H1 (cell line): ENCODE results near the gene FAM131C. TPM values are rescaled to one million over a fixed set of nuclear protein-coding genes. Genes with fewer than 3 reads are reported as not detected.

ENCODE experiments used
- CTCF ChIA-PET: fragments of 300-600 bp; sonication (Branson Sonifier 250); formaldehyde crosslinking; loops from one replicate; lab custom pipeline; 2021; ENCODE audit not compliant: partially characterized antibody; lab: Charles Lee
- POLR2A ChIA-PET: fragments of 300-600 bp; sonication (Branson Sonifier 250); formaldehyde crosslinking; loops from one replicate; lab custom pipeline; 2021; ENCODE audit warnings: inconsistent platforms; ENCODE audit not compliant: partially characterized antibody; lab: Charles Lee
- DNase-seq, 2 experiments: peaks; one replicate each; pipeline versions ENCODE4 v3.0.0 to v3.0.0-alpha.2; 2010 to 2022; ENCODE audit warnings: low spot score in 2 of 2, low read depth in 1 of 2, mixed read lengths in 1 of 2
- FAIRE-seq: peaks from 2 replicates; lab custom pipeline; 2011; peaks lifted over from hg19 to GRCh38; lab: Jason Lieb, UNC
- H2AFZ ChIP-seq: 2 replicates; pipeline ENCODE4 v1.8.1; 2012; ENCODE audit warnings: low read length, inconsistent platforms
- H2AK5ac ChIP-seq: 2 replicates; pipeline ENCODE4 v1.6.1; 2013; ENCODE audit warnings: low read depth, low read length
- H2BK120ac ChIP-seq: replicated peaks from 2 replicates; pipeline ENCODE3; 2013; ENCODE audit warnings: low read depth, low read length, inconsistent platforms
- H2BK12ac ChIP-seq: 2 replicates; pipeline ENCODE4 v1.6.1; 2013; ENCODE audit warnings: low read depth, low read length
- H2BK15ac ChIP-seq: 2 replicates; pipeline ENCODE4 v1.6.1; 2013; ENCODE audit warnings: low read length
- H2BK20ac ChIP-seq: 2 replicates; pipeline ENCODE4 v1.6.1; 2013; ENCODE audit warnings: low read length
- H2BK5ac ChIP-seq: 2 replicates; pipeline ENCODE4 v1.6.1; 2013; ENCODE audit warnings: low read depth, low read length
- H3K14ac ChIP-seq: 2 replicates; pipeline ENCODE4 v1.6.1; 2013; ENCODE audit warnings: inconsistent platforms; ENCODE audit not compliant: insufficient read length
- H3K18ac ChIP-seq: 2 replicates; pipeline ENCODE4 v1.6.1; 2013; ENCODE audit warnings: low read length; ENCODE audit errors: extremely low read depth
- H3K23ac ChIP-seq: 2 replicates; pipeline ENCODE4 v1.6.1; 2013; ENCODE audit warnings: inconsistent platforms; ENCODE audit not compliant: insufficient read length
- H3K23me2 ChIP-seq: 2 replicates; pipeline ENCODE4 v1.6.1; 2013; ENCODE audit warnings: low read depth, low read length
- H3K27ac ChIP-seq: 2 replicates; pipeline ENCODE4 v1.6.1; 2011; ENCODE audit warnings: low read depth, low read length, inconsistent platforms
- H3K27me3 ChIP-seq, 4 experiments: replicated peaks in 1 of 4; 1 replicate in 1 of 4; 2 replicates in 3 of 4; pipeline versions ENCODE4 v1.6.1 to v1.8.1; 2011 to 2013; ENCODE audit warnings: low read length in 3 of 4, mild to moderate bottlenecking in 3 of 4, inconsistent platforms in 2 of 4, mixed read lengths in 2 of 4, moderate library complexity in 1 of 4; ENCODE audit not compliant: control insufficient read depth in 3 of 4, insufficient read depth in 3 of 4; ENCODE audit errors: extremely low read depth in 1 of 4
- H3K36me3 ChIP-seq, 4 experiments: 2 replicates each; pipeline versions ENCODE4 v1.6.1 to v1.8.1; 2011 to 2013; ENCODE audit warnings: mild to moderate bottlenecking in 4 of 4, low read length in 3 of 4, moderate library complexity in 2 of 4, control low read depth in 1 of 4, inconsistent platforms in 1 of 4; ENCODE audit not compliant: insufficient read depth in 4 of 4, control insufficient read depth in 2 of 4
- H3K4ac ChIP-seq: replicated peaks from 2 replicates; pipeline ENCODE3; 2013; ENCODE audit warnings: low read length, low read depth, mixed read lengths, inconsistent platforms; ENCODE audit not compliant: insufficient read length
- H3K4me1 ChIP-seq, 4 experiments: replicated peaks in 1 of 4; 1 replicate in 1 of 4; 2 replicates in 3 of 4; pipeline versions ENCODE4 v1.6.1 to v1.8.1; 2011 to 2013; ENCODE audit warnings: low read length in 3 of 4, inconsistent platforms in 2 of 4, mixed read lengths in 1 of 4; ENCODE audit not compliant: insufficient read depth in 4 of 4, control insufficient read depth in 3 of 4
- H3K4me2 ChIP-seq, 2 experiments: 2 replicates each; pipeline versions ENCODE4 v1.6.1 to v1.8.1; 2011 to 2013; ENCODE audit warnings: low read depth in 2 of 2, low read length in 2 of 2, control low read depth in 1 of 2, inconsistent platforms in 1 of 2, mild to moderate bottlenecking in 1 of 2; ENCODE audit not compliant: insufficient read depth in 1 of 2
- H3K4me3 ChIP-seq, 4 experiments: fragments of 200-600, 300-600 bp in 1 of 4; sonication (generic), shearing (Covaris generic), sonication (Bioruptor Twin) in 1 of 4; 2 replicates each; pipeline versions ENCODE4 v1.5.1 to v1.8.1; 2011 to 2016; ENCODE audit warnings: low read length in 4 of 4, low read depth in 3 of 4, control low read depth in 2 of 4, inconsistent platforms in 2 of 4, mild to moderate bottlenecking in 2 of 4, mixed read lengths in 1 of 4, moderate library complexity in 1 of 4; ENCODE audit not compliant: insufficient read depth in 2 of 4; ENCODE audit errors: extremely low read depth in 1 of 4
- H3K56ac ChIP-seq: replicated peaks from 2 replicates; pipeline ENCODE3; 2013; ENCODE audit warnings: low read depth, mild to moderate bottlenecking, mixed read lengths, low read length, inconsistent platforms; ENCODE audit not compliant: insufficient read length
- H3K79me1 ChIP-seq: 2 replicates; pipeline ENCODE4 v1.6.1; 2013; ENCODE audit warnings: low read depth, low read length, control low read depth
- H3K79me2 ChIP-seq, 2 experiments: 2 replicates each; pipeline versions ENCODE4 v1.6.1 to v1.8.1; 2012 to 2013; ENCODE audit warnings: low read length in 2 of 2, mild to moderate bottlenecking in 2 of 2, inconsistent platforms in 1 of 2; ENCODE audit not compliant: insufficient read depth in 2 of 2, control insufficient read depth in 1 of 2
- H3K9ac ChIP-seq, 4 experiments: replicated peaks in 1 of 4; 1 replicate in 1 of 4; 2 replicates in 3 of 4; pipeline versions ENCODE4 v1.6.1 to v1.8.1; 2011 to 2013; ENCODE audit warnings: low read depth in 3 of 4, low read length in 3 of 4, control low read depth in 2 of 4, mild to moderate bottlenecking in 2 of 4, moderate library complexity in 2 of 4, inconsistent platforms in 1 of 4; ENCODE audit errors: extremely low read depth in 1 of 4
- H3K9me3 ChIP-seq, 2 experiments: 2 replicates each; pipeline versions ENCODE4 v1.6.1 to v1.8.1; 2012 to 2013; ENCODE audit warnings: mild to moderate bottlenecking in 2 of 2, moderate library complexity in 2 of 2, control low read depth in 1 of 2, inconsistent platforms in 1 of 2, low read depth in 1 of 2, low read length in 1 of 2, mixed read lengths in 1 of 2; ENCODE audit not compliant: insufficient read depth in 2 of 2
- H4K20me1 ChIP-seq, 2 experiments: replicated peaks in 1 of 2; 2 replicates each; pipeline versions ENCODE3 to v1.8.1; 2011 to 2013; ENCODE audit warnings: inconsistent platforms in 2 of 2, low read length in 2 of 2, mild to moderate bottlenecking in 1 of 2; ENCODE audit not compliant: insufficient read depth in 2 of 2, control insufficient read depth in 1 of 2
- H4K5ac ChIP-seq: 2 replicates; pipeline ENCODE4 v1.6.1; 2013; ENCODE audit warnings: low read length, low read depth, mixed read lengths, inconsistent platforms; ENCODE audit not compliant: insufficient read length
- H4K8ac ChIP-seq: 2 replicates; pipeline ENCODE4 v1.8.0; 2013; ENCODE audit warnings: mild to moderate bottlenecking, moderate library complexity, low read length, inconsistent platforms; ENCODE audit not compliant: insufficient read depth; ENCODE audit errors: extremely low read depth
- H4K91ac ChIP-seq: replicated peaks from 2 replicates; pipeline ENCODE3; 2013; ENCODE audit warnings: low read length, mixed read lengths, inconsistent platforms; ENCODE audit not compliant: insufficient read length
- CHD2 ChIP-seq: IDR thresholded peaks from 2 replicates; pipeline ENCODE4 v1.6.1; 2012; ENCODE audit warnings: low read length, improper control_type of control experiment
- EGR1 ChIP-seq: IDR thresholded peaks from 2 replicates; pipeline ENCODE4 v1.6.1; 2011; ENCODE audit warnings: low read depth, low read length, borderline replicate concordance
- GTF2F1 ChIP-seq: IDR thresholded peaks from 2 replicates; pipeline ENCODE4 v1.6.1; 2012; ENCODE audit warnings: low read depth, low read length, improper control_type of control experiment, borderline replicate concordance
- KDM1A ChIP-seq: fragments of 200-600, 300-600 bp; sonication (generic); IDR thresholded peaks from 2 replicates; pipeline ENCODE4 v1.7.1; 2016; ENCODE audit warnings: mild to moderate bottlenecking, low read length, borderline replicate concordance
- MAFK ChIP-seq: IDR thresholded peaks from 2 replicates; pipeline ENCODE4 v1.6.1; 2012; ENCODE audit warnings: low read depth, mild to moderate bottlenecking, improper control_type of control experiment, low read length
- POLR2A ChIP-seq, 2 experiments: IDR thresholded peaks; 1 replicate in 1 of 2; 2 replicates in 1 of 2; pipeline ENCODE4 v1.6.1; 2011; ENCODE audit warnings: low read depth in 2 of 2, low read length in 2 of 2, mild to moderate bottlenecking in 2 of 2; ENCODE audit errors: control extremely low read depth in 1 of 2
- RFX5 ChIP-seq: IDR thresholded peaks from 2 replicates; pipeline ENCODE4 v1.6.1; 2011; ENCODE audit warnings: low read depth, low read length, improper control_type of control experiment, borderline replicate concordance
- SAP30 ChIP-seq: fragments of 300-600 bp; sonication (generic); IDR thresholded peaks from 2 replicates; pipeline ENCODE4 v1.7.1; 2012; ENCODE audit warnings: low read length, moderate library complexity, mild to moderate bottlenecking, inconsistent platforms; ENCODE audit not compliant: insufficient read depth, insufficient replicate concordance
- SIRT6 ChIP-seq: IDR thresholded peaks from one replicate; pipeline ENCODE4 v1.7.1; 2012; ENCODE audit warnings: low read length, inconsistent platforms
- SIX5 ChIP-seq: IDR thresholded peaks from 2 replicates; pipeline ENCODE4 v1.6.1; 2011; ENCODE audit warnings: mild to moderate bottlenecking, low read depth, low read length
- SP1 ChIP-seq: IDR thresholded peaks from 2 replicates; pipeline ENCODE4 v1.6.1; 2011; ENCODE audit warnings: low read depth, low read length
- SP2 ChIP-seq: IDR thresholded peaks from 2 replicates; pipeline ENCODE4 v1.6.1; 2012; ENCODE audit warnings: mild to moderate bottlenecking, low read length, inconsistent platforms
- SP4 ChIP-seq: IDR thresholded peaks from 2 replicates; pipeline ENCODE4 v1.6.1; 2012; ENCODE audit warnings: low read length, inconsistent platforms
- SUZ12 ChIP-seq: fragments of 200-600 bp; sonication (generic); IDR thresholded peaks from 2 replicates; pipeline ENCODE4 v1.6.1; 2012; ENCODE audit warnings: mild to moderate bottlenecking, inconsistent platforms, low read length, moderate library complexity, mixed read lengths
- TAF1 ChIP-seq: IDR thresholded peaks from 2 replicates; pipeline ENCODE4 v1.6.1; 2011; ENCODE audit warnings: mild to moderate bottlenecking, low read depth, low read length
- TAF7 ChIP-seq: optimal IDR thresholded peaks from 2 replicates; pipeline ENCODE3; 2011; ENCODE audit warnings: low read depth, mild to moderate bottlenecking, inconsistent platforms, low read length, moderate library complexity, borderline replicate concordance
- WGBS, 2 experiments: shearing (Covaris generic) in 1 of 2; methylation state at CpG; one replicate each; pipeline versions ENCODE4 v1.1.6 to v1.1.7; 2013 to 2015; ENCODE audit warnings: low lambda C conversion rate in 2 of 2, mixed read lengths in 2 of 2, inconsistent platforms in 1 of 2, low coverage in 1 of 2, missing lambda C conversion rate in 1 of 2; ENCODE audit not compliant: insufficient replicate concordance in 2 of 2, insufficient coverage in 1 of 2, insufficient read length in 1 of 2; ENCODE audit errors: extremely low coverage in 1 of 2, missing lambda C conversion rate in 1 of 2; 5-methylcytosine and 5-hydroxymethylcytosine counted together
- polyA plus RNA-seq, 7 experiments: library from polyadenylated mRNA; depleted of rRNA in 3 of 7; stranded (reverse) in 5 of 7; unstranded in 2 of 7; fragments of >200 nt in 5 of 7; fragments of 200-250 nt in 2 of 7; gene quantifications; 1 replicate in 5 of 7; 2 replicates in 1 of 7; 4 replicates in 1 of 7; pipeline versions ENCODE4 v1.2.1 to v1.2.3, GENCODE V29; 2011 to 2013; ENCODE audit warnings: missing spikeins in 2 of 7, mixed read lengths in 2 of 7
- total RNA-seq: library from RNA; stranded (reverse); fragmentation: NEBNext Ultra II Directional; extraction: Animal tissue kit (Norgen Biotek cat#: 25700); gene quantifications from 2 replicates; pipeline ENCODE4 v1.2.1, GENCODE V29; 2021

FAM131C gene
- total and polyA plus RNA-seq, 2 of the 8 experiments (the other 6 are each of a cell fraction or from before 2014, with no cell fraction given) = 0.73 to 0.78 TPM

DNA sequence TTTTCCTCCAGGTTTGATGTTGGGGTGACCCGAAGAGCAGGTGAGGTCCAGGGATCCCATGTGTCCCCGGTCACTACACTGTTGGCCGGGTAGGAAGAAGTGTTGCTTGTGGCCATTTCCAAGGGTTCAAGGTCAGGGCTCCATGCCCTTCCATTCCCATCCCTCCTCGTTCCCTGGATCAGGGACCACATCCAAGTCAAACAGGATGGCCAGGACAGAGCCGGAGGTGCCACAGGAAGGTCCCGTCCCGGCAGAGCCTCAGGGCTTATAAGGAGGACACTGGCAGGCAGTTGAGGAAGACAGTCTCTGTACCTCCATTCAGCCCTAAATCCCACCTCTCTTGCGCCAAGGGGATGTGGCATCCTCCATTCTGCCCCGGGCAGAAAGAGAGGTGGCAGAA is 22.0 kb upstream of the FAM131C start:
- Histone ChIP-seq H3K14ac (no peak overlapping the region), H3K4me2 (no peak overlapping the region), H3K27me3 (peaks cover 0 to 2% (median 0%) of the 10 kb centered on the region in 4 experiments; a peak in 1 of 7 replicates), H3K23me2 (peaks cover 5% of the 10 kb centered on the region; the same call in 1 of the 2 replicates), H3K9ac (no peak overlapping the region), H4K8ac (no peak overlapping the region), H3K36me3 (no peaks in the 10 kb centered on the region), H4K5ac (no peak overlapping the region), H4K91ac (no peak overlapping the region), H3K18ac (no peak overlapping the region), H2BK12ac (no peak overlapping the region), H3K79me2 (no peaks in the 10 kb centered on the region), H3K4me1 (peaks cover 0 to 4% (median 0%) of the 10 kb centered on the region in 4 experiments; a peak in 2 of 7 replicates), H2BK120ac (no peak overlapping the region), H4K20me1 (no peaks in the 10 kb centered on the region), H2BK15ac (no peak overlapping the region), H3K79me1 (no peaks in the 10 kb centered on the region), H3K4ac (no peak overlapping the region), H3K4me3 (no peak overlapping the region), H2AFZ (no peak overlapping the region), H2BK5ac (no peak overlapping the region), H3K23ac (no peak overlapping the region), H2AK5ac (no peak overlapping the region), H3K56ac (no peak overlapping the region), H2BK20ac (no peak overlapping the region), H3K27ac (no peak overlapping the region), H3K9me3 (no peaks in the 10 kb centered on the region)
- no peak for DNase-seq
- no peak for FAIRE-seq
- WGBS, 2 experiments = 94% methylated on average over 9 of the region's 9 CpGs; no CpG with 5 or more reads in 1 of the 2 experiments
- ChIA-PET CTCF (interaction anchor here (0.9 to 1.2 kb wide), 2 partner anchors 14 to 24 kb away, joined by 3 read pairs; no protein-coding TSS in a partner anchor), POLR2A (no interaction called here)
- no peak for TF ChIP-seq CHD2
- no peak for TF ChIP-seq SP4
- no peak for TF ChIP-seq SIX5
- no peak for TF ChIP-seq SP2
- TF ChIP-seq SIRT6 = no peak
- TF ChIP-seq GTF2F1 = no peak
- TF ChIP-seq KDM1A = no peak
- no peak for TF ChIP-seq RFX5
- TF ChIP-seq TAF1 = no peak
- no peak for TF ChIP-seq SP1
- no peak for TF ChIP-seq TAF7
- no peak for TF ChIP-seq EGR1
- TF ChIP-seq SUZ12 = no peak
- TF ChIP-seq SAP30 = no peak
- no peak for TF ChIP-seq POLR2A (IDR thresholded peaks at IDR 0.05; ENCODE audit: control extremely low read depth in 1 of 2, low read depth in 2 of 2, low read length in 2 of 2)
- TF ChIP-seq MAFK = no peak
